ENCODE results near the gene LMBRD2. TPM values are rescaled to one million over a fixed set of nuclear protein-coding genes. Genes with fewer than 3 reads are reported as not detected.

The LMBRD2 gene
- total and polyA plus RNA-seq, 2 experiments from 2014 or later: 4.4 to 6.2 TPM

DNA sequence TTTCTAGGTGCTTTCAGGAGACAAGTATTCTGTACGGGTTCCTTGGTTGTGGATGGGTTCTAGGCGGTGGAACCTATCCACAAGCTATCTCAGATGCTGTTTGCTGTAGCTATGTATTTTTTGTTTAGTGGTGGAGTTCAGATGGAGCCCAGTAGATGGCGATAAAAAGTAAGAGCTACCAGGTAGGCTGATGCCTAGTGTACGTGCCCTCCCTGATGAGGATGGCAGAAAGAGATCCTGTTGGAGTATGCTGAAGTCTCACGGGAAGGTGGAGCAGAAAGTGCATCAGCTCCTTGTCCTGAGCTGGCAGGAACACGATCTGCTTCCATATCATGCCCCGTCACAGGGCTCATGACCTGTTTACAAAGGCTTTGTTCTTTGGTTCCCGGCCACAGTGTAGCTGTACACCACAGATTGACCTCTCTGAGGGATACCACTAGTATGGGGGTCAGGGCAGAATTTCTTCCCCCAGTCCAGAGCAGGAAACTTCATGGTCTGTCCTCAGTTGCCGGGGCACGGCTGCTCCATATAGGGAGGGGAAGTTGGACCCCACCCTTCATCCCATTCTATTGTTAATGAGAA is 72.4 kb downstream of the LMBRD2 start (continued):
- TF ChIP-seq REST (IDR thresholded peaks at IDR 0.05; ENCODE audit: unreplicated experiment) (no peak), CTCF (conservative IDR thresholded peaks at IDR 0.05; ENCODE audit: low read depth in 2 of 2) (peak; percentile 76 to 83)

GRCh38 chr5:36078430-36078829 is 73.3 kb downstream of the LMBRD2 start:
- Histone ChIP-seq H3K4me1 (ENCODE audit: insufficient read depth) (peaks cover 26% of the 10 kb centered on the region), H3K4me2 (no peak overlapping the region), H3F3A (replicated peaks; ENCODE audit: low read depth) (no peaks in the 10 kb centered on the region), H3K79me2 (replicated peaks; ENCODE audit: insufficient read depth) (no peaks in the 10 kb centered on the region), H3K4me3 (no peak overlapping the region), H2AFZ (peak overlapping the region; percentile 18; the same call in 1 of the 2 replicates), H3K9me2 (ENCODE audit: insufficient read depth) (no peaks in the 10 kb centered on the region), H4K20me1 (replicated peaks; ENCODE audit: insufficient read depth) (no peaks in the 10 kb centered on the region), H3K27ac (ENCODE audit: low read depth) (no peak overlapping the region), H3K36me3 (ENCODE audit: insufficient read depth) (no peaks in the 10 kb centered on the region), H3K27me3 (ENCODE audit: insufficient read depth) (no peaks in the 10 kb centered on the region)
- DNase-seq (ENCODE audit: low spot score): peak; percentile 10
- ATAC-seq: no peak; the same call in 2 of the 3 replicates
- H3K27ac Mint-ChIP-seq: no peak overlapping the region
- no peak overlapping the region for H3K4me3 Mint-ChIP-seq
- peaks cover 31% of the 10 kb centered on the region for H3K4me1 Mint-ChIP-seq
- no peak for TF ChIP-seq JUNB (IDR thresholded peaks at IDR 0.05; ENCODE audit: unreplicated experiment)
- H3K36me3 Mint-ChIP-seq (ENCODE audit: low read depth): no peaks in the 10 kb centered on the region
- no peaks in the 10 kb centered on the region for H3K9me3 Mint-ChIP-seq
- no peaks in the 10 kb centered on the region for H3K27me3 Mint-ChIP-seq (ENCODE audit: insufficient read depth, low read depth, poor library complexity)

- H3K36me3 Mint-ChIP-seq (ENCODE audit: low read depth): no peaks in the 10 kb centered on the region
- Histone ChIP-seq H2AFZ (peak overlapping the region; percentile 60; the same call in 1 of the 2 replicates), H3K36me3 (ENCODE audit: insufficient read depth) (no peaks in the 10 kb centered on the region), H3K27ac (ENCODE audit: low read depth) (no peak overlapping the region), H4K20me1 (replicated peaks; ENCODE audit: insufficient read depth) (no peaks in the 10 kb centered on the region), H3K79me2 (replicated peaks; ENCODE audit: insufficient read depth) (no peaks in the 10 kb centered on the region), H3K9me2 (ENCODE audit: insufficient read depth) (no peaks in the 10 kb centered on the region), H3K27me3 (ENCODE audit: insufficient read depth) (no peaks in the 10 kb centered on the region), H3K4me3 (no peak overlapping the region), H3K4me1 (ENCODE audit: insufficient read depth) (peaks cover 7% of the 10 kb centered on the region; the same call in 1 of the 2 replicates), H3K4me2 (0 out of 2 replicates have a peak overlapping the region, but pooled peaks have one; percentile 25), H3F3A (replicated peaks; ENCODE audit: low read depth) (no peaks in the 10 kb centered on the region)
- no peaks in the 10 kb centered on the region for H3K27me3 Mint-ChIP-seq (ENCODE audit: insufficient read depth, low read depth, poor library complexity)
- peaks cover 15% of the 10 kb centered on the region; the same call in 2 of the 3 replicates for H3K4me1 Mint-ChIP-seq
- peak; percentile 99 for ATAC-seq
- H3K4me3 Mint-ChIP-seq: no peak overlapping the region
- no peak overlapping the region for H3K27ac Mint-ChIP-seq
- peak; percentile 84 for DNase-seq (ENCODE audit: low spot score)
- no peaks in the 10 kb centered on the region for H3K9me3 Mint-ChIP-seq
- peak; percentile 75 for TF ChIP-seq ZNF462 (CRISPR knock-in tag; IDR thresholded peaks at IDR 0.05)
- no peak for TF ChIP-seq JUNB (IDR thresholded peaks at IDR 0.05; ENCODE audit: unreplicated experiment)
- no peak for TF ChIP-seq ZNF114 (CRISPR knock-in tag; IDR thresholded peaks at IDR 0.05)
Measured at GRCh38 chr5:36073595-36074216, 78.0 kb downstream of the LMBRD2 start.
